HG03139 (cell line): ENCODE measurements around the gene ACP7.
"Not testable (repeated sequence)": the region's sequence is repeated elsewhere in the genome, so short reads cannot be mapped to it uniquely, and the experiment has no call there.

Experiments
- ATAC-seq: cut with Tn5 transposase; IDR thresholded peaks from one replicate; pipeline ENCODE4 v1.9.1; 2021; ENCODE audit not compliant: unreplicated experiment

ACP7 gene

GRCh38 chr19:39083983-39084731, at the start of gene ACP7:
Gene ACP7 (plus strand): TSS chr19:39084368. CDS start chr19:39085270, 902 bp downstream.
- ATAC-seq = no peak

- no peak for ATAC-seq
Observed at GRCh38 chr19:39036581-39036980, 47.6 kb upstream of the ACP7 start.

GRCh38 chr19:39037194-39037593, 47.0 kb upstream of the ACP7 start:
- no peak for ATAC-seq

GRCh38 chr19:39038098-39038497, 46.1 kb upstream of the ACP7 start:
- no peak for ATAC-seq

- ATAC-seq = no peak
Observed at GRCh38 chr19:39045506-39045905, 38.7 kb upstream of the ACP7 start.

- no peak for ATAC-seq
Observed at GRCh38 chr19:39046037-39046821, 37.9 kb upstream of the ACP7 start.

GRCh38 chr19:39047073-39047472, 37.1 kb upstream of the ACP7 start:
- ATAC-seq = no peak

- no peak for ATAC-seq
Observed at GRCh38 chr19:39052243-39052746, 31.9 kb upstream of the ACP7 start.

- ATAC-seq = no peak
Observed at GRCh38 chr19:39052846-39053245, 31.3 kb upstream of the ACP7 start.

- ATAC-seq = no peak
Observed at GRCh38 chr19:39053276-39054090, 30.7 kb upstream of the ACP7 start.

- ATAC-seq = no peak
Observed at GRCh38 chr19:39054091-39054470, 30.1 kb upstream of the ACP7 start.

- no peak for ATAC-seq
Observed at GRCh38 chr19:39057615-39058014, 26.6 kb upstream of the ACP7 start.

GRCh38 chr19:39059302-39059701, 24.9 kb upstream of the ACP7 start:
- no peak for ATAC-seq

GRCh38 chr19:39060171-39060570, 24.0 kb upstream of the ACP7 start:
- no peak for ATAC-seq

GRCh38 chr19:39064405-39064804, 19.8 kb upstream of the ACP7 start:
- no peak for ATAC-seq

- ATAC-seq = no peak
Observed at GRCh38 chr19:39065928-39066327, 18.2 kb upstream of the ACP7 start.

GRCh38 chr19:39067104-39067503, 17.1 kb upstream of the ACP7 start:
- no peak for ATAC-seq

GRCh38 chr19:39068259-39068658, 15.9 kb upstream of the ACP7 start:
- ATAC-seq = not testable (repeated sequence)

- ATAC-seq = no peak
Observed at GRCh38 chr19:39070888-39071287, 13.3 kb upstream of the ACP7 start.

GRCh38 chr19:39074205-39074692, 9.9 kb upstream of the ACP7 start:
- no peak for ATAC-seq

- ATAC-seq = no peak
Observed at GRCh38 chr19:39074942-39075341, 9.2 kb upstream of the ACP7 start.
